ENCODE measurements around the gene LEKR1.
"Not testable (repeated sequence)": the region's sequence is repeated elsewhere in the genome, so short reads cannot be mapped to it uniquely, and the experiment has no call there.

LEKR1 gene

GRCh38 chr3:156808025-156808424, 18.1 kb upstream of the LEKR1 start:
- DNase-seq (ENCODE audit: low spot score), result no peak

- peak; percentile 68 for DNase-seq (ENCODE audit: low spot score)
These were observed 14.9 kb upstream of the LEKR1 start for GRCh38 chr3:156811089-156811862.

- DNase-seq (ENCODE audit: low spot score), result no peak
These were observed 13.4 kb upstream of the LEKR1 start for GRCh38 chr3:156812521-156813335.

- no peak for DNase-seq (ENCODE audit: low spot score)
These were observed 11.9 kb upstream of the LEKR1 start for GRCh38 chr3:156814295-156814694.

- peak; percentile 19 for DNase-seq (ENCODE audit: low spot score)
These were observed 9.9 kb upstream of the LEKR1 start for GRCh38 chr3:156816091-156816793.

GRCh38 chr3:156816794-156817645, 9.1 kb upstream of the LEKR1 start:
- DNase-seq (ENCODE audit: low spot score), result peak; percentile 89

- no peak for DNase-seq (ENCODE audit: low spot score)
These were observed 8.4 kb upstream of the LEKR1 start for GRCh38 chr3:156817646-156818272.

- DNase-seq (ENCODE audit: low spot score), result no peak
These were observed 7.9 kb upstream of the LEKR1 start for GRCh38 chr3:156818273-156818651.

- DNase-seq (ENCODE audit: low spot score), result peak; percentile 82
These were observed 7.3 kb upstream of the LEKR1 start for GRCh38 chr3:156818890-156819289.

GRCh38 chr3:156819842-156820691, 6.1 kb upstream of the LEKR1 start:
- DNase-seq (ENCODE audit: low spot score), result peak; percentile 35

GRCh38 chr3:156820692-156821080, 5.5 kb upstream of the LEKR1 start:
- no peak for DNase-seq (ENCODE audit: low spot score)

- not testable (repeated sequence) for DNase-seq (ENCODE audit: low spot score)
These were observed 3.4 kb upstream of the LEKR1 start for GRCh38 chr3:156822626-156823260.

- no peak for DNase-seq (ENCODE audit: low spot score)
These were observed 384 bp upstream of the LEKR1 start for GRCh38 chr3:156825795-156826143.

- no peak for DNase-seq (ENCODE audit: low spot score)
These were observed 1.0 kb downstream of the LEKR1 start for GRCh38 chr3:156826896-156827882.

- no peak for DNase-seq (ENCODE audit: low spot score)
These were observed 4.9 kb downstream of the LEKR1 start for GRCh38 chr3:156831006-156831405.

- no peak for DNase-seq (ENCODE audit: low spot score)
These were observed 8.3 kb downstream of the LEKR1 start for GRCh38 chr3:156834435-156834834.

- DNase-seq (ENCODE audit: low spot score), result no peak
These were observed 8.9 kb downstream of the LEKR1 start for GRCh38 chr3:156834962-156835535.

- DNase-seq (ENCODE audit: low spot score), result no peak
These were observed 10.5 kb downstream of the LEKR1 start for GRCh38 chr3:156836701-156837100.

Data from GM03348 (cell line).